ENCODE measurements around the gene CZIB.

Gene CZIB

DNA sequence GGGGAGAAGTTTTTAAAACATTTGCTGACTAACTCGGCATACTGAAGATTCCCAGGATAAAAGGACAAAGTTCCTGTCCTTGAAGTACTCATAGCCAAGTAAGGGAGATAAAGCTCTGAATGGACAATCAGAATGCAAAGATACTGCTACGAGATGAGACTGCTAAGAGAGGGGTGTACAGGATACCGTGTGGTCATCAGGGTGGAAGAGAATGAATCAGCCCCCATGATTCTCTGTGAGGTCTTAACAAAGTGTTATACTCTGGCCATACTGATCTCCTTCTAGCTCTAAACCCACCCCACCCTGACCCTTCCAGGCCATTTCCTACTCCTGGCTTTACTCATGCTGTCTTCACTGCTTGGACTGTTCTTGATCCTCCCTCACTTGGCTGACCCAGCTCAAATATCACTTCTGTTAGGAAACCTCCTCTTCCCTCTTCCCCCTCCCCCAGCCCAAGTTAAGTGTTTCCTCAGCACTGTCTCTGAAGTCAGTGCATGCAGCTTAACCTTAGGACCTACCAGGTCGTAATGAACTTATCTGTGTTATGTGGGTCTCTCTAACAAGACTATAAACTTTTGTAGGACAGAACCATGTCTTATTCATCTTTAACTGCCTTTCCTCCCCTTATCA is 33.7 kb upstream of the CZIB start:
- no peak overlapping the region for H3K4me3 ChIP-seq (ENCODE audit: low read depth, low read length)
- DNase-seq (ENCODE audit: low read depth), result peak; percentile 63
- TF ChIP-seq, protein P1, sequence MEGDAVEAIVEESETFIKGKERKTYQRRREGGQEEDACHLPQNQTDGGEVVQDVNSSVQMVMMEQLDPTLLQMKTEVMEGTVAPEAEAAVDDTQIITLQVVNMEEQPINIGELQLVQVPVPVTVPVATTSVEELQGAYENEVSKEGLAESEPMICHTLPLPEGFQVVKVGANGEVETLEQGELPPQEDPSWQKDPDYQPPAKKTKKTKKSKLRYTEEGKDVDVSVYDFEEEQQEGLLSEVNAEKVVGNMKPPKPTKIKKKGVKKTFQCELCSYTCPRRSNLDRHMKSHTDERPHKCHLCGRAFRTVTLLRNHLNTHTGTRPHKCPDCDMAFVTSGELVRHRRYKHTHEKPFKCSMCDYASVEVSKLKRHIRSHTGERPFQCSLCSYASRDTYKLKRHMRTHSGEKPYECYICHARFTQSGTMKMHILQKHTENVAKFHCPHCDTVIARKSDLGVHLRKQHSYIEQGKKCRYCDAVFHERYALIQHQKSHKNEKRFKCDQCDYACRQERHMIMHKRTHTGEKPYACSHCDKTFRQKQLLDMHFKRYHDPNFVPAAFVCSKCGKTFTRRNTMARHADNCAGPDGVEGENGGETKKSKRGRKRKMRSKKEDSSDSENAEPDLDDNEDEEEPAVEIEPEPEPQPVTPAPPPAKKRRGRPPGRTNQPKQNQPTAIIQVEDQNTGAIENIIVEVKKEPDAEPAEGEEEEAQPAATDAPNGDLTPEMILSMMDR (conservative IDR thresholded peaks at IDR 0.05; ENCODE audit: low read depth, low read length), result no peak

DNA sequence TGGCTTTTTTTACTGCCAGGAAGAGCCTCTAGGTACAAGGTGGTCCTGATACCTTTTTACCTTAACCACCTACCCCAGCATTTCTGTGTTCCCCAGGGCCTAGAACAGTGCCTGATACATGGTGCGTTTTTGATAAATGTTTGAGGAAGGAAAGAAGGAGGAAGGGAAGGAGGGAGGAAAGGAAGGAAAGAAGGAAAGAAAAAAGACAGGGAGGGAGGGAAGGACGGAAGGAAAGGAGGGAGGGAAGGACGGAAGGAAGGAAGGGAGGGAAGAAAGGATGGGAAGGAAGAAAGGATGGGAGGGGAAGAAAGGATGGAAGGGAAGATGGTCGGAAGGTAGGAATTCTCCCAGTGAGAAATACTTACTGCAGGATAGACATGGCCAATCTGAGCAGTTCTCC is 29.9 kb upstream of the CZIB start:
- no peak for DNase-seq (ENCODE audit: low read depth)
- TF ChIP-seq, protein P1 (conservative IDR thresholded peaks at IDR 0.05; ENCODE audit: low read depth, low read length), result no peak
- H3K4me3 ChIP-seq (ENCODE audit: low read depth, low read length), result no peak overlapping the region

GRCh38 chr1:53249706-53250105 is 29.3 kb upstream of the CZIB start:
- no peak for DNase-seq (ENCODE audit: low read depth)
- H3K4me3 ChIP-seq (ENCODE audit: low read depth, low read length), result no peak overlapping the region
- TF ChIP-seq, protein P1 (conservative IDR thresholded peaks at IDR 0.05; ENCODE audit: low read depth, low read length), result no peak

GRCh38 chr1:53246261-53247134 is 26.1 kb upstream of the CZIB start:
- TF ChIP-seq, protein P1 (conservative IDR thresholded peaks at IDR 0.05; ENCODE audit: low read depth, low read length), result no peak
- peak; percentile 70 for DNase-seq (ENCODE audit: low read depth)

DNA sequence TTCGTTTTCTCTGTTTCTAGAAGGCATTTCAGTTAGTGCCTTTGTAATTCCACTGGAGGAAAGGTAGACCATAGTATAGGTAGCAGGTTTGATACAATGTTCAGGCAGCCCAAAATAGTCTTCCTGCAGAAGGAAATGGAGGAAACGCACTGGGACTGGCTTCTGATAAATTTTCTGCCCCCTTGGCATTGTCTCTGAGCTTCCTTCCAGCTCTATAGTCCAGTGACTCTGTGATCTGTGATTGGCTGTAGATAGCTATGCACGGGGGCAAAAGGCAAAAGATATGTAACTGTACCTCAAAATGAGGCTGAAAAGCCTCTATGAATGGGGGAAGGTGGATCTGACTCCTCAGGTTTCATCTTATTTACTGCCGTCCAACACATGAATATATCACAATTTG is 23.7 kb upstream of the CZIB start:
- TF ChIP-seq, protein P1 (conservative IDR thresholded peaks at IDR 0.05; ENCODE audit: low read depth, low read length), result no peak
- no peak overlapping the region for H3K4me3 ChIP-seq (ENCODE audit: low read depth, low read length)
- DNase-seq (ENCODE audit: low read depth), result no peak

More at GRCh38 chr1:53246261-53247134, 26.1 kb upstream of the CZIB start:
- H3K4me3 ChIP-seq (ENCODE audit: low read depth, low read length), result no peak overlapping the region

DNA sequence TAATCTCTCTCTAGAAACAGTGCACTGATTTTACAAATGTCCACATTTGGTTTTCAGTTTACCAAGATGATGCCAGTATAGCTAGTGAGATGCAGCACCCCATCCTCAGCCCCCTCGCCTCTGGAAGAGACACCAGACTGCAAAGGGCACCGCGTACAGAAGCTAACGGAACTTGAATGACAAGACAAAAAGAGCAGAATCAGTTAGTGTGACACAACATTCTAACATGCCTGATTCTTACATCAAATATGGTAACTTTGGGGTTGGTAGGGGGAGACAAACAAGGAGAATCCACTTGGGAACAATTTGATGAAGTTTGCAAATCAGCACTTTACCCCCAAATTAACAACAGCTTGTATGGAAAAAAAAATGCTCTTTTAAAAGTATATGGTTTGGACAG is 21.9 kb upstream of the CZIB start:
- H3K4me3 ChIP-seq (ENCODE audit: low read depth, low read length), result no peak overlapping the region
- TF ChIP-seq, protein P1 (conservative IDR thresholded peaks at IDR 0.05; ENCODE audit: low read depth, low read length), result no peak
- no peak for DNase-seq (ENCODE audit: low read depth)

All from choroid plexus epithelial cell (primary cell).